ENCODE data around the gene STX5.
"Not testable (repeated sequence)": the region's sequence is repeated elsewhere in the genome, so short reads cannot be mapped to it uniquely, and the experiment has no call there.

STX5 gene

DNA sequence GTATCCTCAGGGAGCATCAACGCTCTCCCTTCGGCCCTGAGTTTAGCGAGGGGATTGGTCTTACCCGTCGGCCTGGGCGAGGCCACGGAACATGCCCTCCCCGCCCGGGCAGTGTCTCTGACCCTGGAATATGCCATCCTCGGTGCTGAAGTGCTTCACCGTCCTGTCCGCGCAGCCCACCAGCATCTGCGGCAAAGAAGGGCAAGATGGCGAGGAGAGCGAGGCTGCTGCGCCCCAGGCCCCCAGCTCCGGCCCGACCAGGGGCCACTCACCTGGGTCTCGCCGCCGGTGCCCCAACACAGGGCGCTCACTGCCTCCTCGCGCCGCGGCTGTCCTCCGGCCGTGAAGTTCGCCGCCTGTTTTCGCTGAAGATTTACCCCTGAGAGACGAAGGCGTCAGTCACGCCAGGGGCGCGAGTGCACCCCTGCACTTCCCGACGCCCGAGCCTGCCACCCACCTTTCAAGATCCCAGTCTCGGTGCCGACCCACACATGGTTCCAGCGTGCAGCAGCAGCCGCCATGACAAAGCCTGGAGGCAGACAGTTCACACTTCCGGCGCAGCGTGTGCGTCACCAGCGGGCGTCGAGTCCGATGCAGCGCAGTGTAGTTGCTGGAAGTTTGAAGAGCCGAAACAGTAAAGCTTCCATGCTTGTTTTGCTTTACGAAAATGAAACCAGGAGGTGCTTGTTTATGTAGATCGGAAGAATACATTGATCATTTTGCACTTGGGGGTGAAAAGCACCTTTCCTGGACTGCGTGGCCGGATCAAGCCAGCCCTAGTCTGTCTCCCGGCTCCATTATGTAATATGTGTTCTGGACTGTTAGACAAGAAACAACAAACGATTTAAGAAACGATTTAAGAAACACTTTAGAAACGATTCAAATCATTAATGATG is 7.4 kb upstream of the STX5 start, which contains the start of gene WDR74:
Gene WDR74, minus strand, starts transcription at position 541 of the 896 bp plus-strand sequence. Its CDS starts 20 bp downstream, at position 521.
- Histone ChIP-seq H3K27me3 (ENCODE audit: control insufficient read depth, insufficient read depth, low read length) (no peaks in the 10 kb centered on the region), H3K9me3 (ENCODE audit: control insufficient read depth, insufficient read depth, low read length) (no peaks in the 10 kb centered on the region), H3K4me3 (ENCODE audit: low read depth, low read length) (peak within 1 kb of the TSS; percentile 99), H3K36me3 (ENCODE audit: control insufficient read depth, insufficient read depth, low read length) (peaks cover 19% of the 10 kb centered on the region), H3K4me1 (ENCODE audit: control insufficient read depth, insufficient read depth, low read length) (no peaks in the 10 kb centered on the region), H3K9ac (ENCODE audit: low read depth, low read length) (peak within 1 kb of the TSS; percentile 90)

DNA sequence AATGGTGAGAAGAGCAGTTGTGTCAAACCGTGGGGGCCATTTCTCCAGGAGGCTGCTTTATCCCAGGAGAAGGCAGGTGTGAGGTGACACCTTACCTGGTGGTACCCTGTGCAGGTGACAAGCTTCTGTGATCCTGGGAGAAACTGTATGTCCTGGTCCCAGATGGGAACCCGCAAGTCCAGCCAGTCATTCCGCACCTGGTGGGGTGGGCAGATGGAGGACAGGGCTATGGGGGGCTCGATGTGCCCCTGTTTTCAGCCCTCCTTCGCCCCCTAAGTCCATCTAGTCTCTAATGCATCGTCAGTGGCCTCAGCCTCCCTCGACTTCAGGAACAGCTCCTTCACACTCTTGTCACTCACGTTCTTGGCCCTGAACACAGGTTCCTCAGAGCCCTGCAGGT is 3.5 kb upstream of the STX5 start:
- Histone ChIP-seq H3K9ac (ENCODE audit: low read depth, low read length) (no peak overlapping the region), H3K4me1 (ENCODE audit: control insufficient read depth, insufficient read depth, low read length) (peaks cover 4% of the 10 kb centered on the region), H3K36me3 (ENCODE audit: control insufficient read depth, insufficient read depth, low read length) (peaks cover 22% of the 10 kb centered on the region), H3K4me3 (ENCODE audit: low read depth, low read length) (no peak overlapping the region), H3K27me3 (ENCODE audit: control insufficient read depth, insufficient read depth, low read length) (no peaks in the 10 kb centered on the region), H3K9me3 (ENCODE audit: control insufficient read depth, insufficient read depth, low read length) (no peaks in the 10 kb centered on the region)

DNA sequence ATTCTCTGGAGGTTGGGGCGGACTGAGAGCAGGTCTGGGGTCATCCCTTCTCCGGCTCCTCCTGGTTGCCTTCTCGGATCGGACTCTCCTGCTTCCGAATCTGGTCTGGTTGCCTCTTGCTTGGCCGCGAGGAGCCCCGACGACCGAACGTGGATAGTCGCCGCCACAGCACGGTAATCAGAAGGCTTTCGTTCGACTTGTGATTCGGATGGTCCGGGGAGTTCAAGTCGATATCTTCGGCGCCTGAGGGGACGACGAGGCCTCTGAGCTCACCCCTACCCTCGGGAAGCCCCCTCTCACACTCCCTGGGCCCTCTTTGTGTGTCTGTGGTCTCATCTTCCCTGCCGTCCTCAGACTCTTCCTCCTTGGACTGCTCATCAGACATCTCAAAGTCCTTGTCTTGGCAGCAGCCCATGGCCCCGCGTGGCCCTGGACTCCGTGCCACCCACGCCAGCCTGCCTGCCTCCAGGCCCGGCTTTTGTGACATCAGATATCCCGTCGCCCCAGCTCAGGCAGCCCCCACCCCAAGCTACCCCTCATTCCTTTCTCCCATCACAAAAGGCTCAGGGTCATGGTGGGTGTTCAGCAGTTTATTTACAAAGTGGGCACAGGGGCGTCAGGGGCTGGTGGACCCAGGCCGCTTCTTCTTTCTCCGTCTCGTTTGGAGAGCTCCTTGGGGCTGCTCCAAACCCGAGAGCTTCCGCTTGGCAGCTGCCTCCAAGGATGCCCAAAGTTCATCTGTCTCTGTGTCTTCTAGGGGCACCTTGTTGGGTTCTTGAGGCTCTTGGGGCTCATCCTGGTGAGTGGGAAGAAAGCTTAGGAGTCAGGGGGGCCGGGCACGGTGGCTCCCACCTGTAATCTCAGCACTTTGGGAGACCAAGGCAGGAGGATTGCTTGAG is 734 bp upstream of the STX5 start, which contains the start of gene TEX54:
Gene TEX54, minus strand, starts transcription at position 506 of the 899 bp plus-strand sequence.
- Histone ChIP-seq H3K4me3 (ENCODE audit: low read depth, low read length) (peak within 1 kb of the TSS; percentile 92), H3K27me3 (ENCODE audit: control insufficient read depth, insufficient read depth, low read length) (no peaks in the 10 kb centered on the region), H3K9ac (ENCODE audit: low read depth, low read length) (peak within 1 kb of the TSS; percentile 92), H3K36me3 (ENCODE audit: control insufficient read depth, insufficient read depth, low read length) (peaks cover 23% of the 10 kb centered on the region), H3K9me3 (ENCODE audit: control insufficient read depth, insufficient read depth, low read length) (no peaks in the 10 kb centered on the region), H3K4me1 (ENCODE audit: control insufficient read depth, insufficient read depth, low read length) (peaks cover 6% of the 10 kb centered on the region)

DNA sequence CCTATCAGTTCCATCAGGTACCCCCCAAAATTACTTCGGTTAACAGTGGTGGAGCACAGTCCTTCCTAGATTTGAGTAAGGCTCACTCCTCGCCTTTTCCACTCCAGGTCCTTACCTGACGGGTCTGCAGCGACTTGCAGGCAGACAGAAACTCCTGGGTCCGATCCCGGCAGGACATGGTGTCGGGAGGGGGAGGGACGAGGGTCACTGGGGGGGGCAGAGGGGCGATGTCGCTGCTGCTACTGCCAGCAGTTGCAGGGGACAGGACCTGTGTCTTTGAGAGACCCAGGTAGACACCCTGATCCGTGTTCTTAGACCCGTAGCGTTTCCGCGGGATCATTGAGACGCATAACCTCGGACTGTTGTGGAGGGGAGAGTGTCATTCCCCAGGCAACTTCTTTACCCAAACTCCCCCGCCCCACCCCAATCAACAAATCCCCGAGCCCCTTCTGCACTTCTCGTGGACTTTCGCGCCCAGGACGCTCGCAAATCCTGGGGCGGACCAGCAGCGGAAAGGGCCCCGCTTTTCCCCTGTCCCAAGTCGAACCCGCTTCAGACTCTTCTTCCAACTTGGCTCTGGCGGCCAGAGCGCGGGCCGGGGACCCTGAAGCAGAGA is 839 bp downstream of the STX5 start:
- H3K9me3 ChIP-seq (ENCODE audit: control insufficient read depth, insufficient read depth, low read length), result no peaks in the 10 kb centered on the region
- peaks cover 24% of the 10 kb centered on the region for H3K36me3 ChIP-seq (ENCODE audit: control insufficient read depth, insufficient read depth, low read length)

DNA sequence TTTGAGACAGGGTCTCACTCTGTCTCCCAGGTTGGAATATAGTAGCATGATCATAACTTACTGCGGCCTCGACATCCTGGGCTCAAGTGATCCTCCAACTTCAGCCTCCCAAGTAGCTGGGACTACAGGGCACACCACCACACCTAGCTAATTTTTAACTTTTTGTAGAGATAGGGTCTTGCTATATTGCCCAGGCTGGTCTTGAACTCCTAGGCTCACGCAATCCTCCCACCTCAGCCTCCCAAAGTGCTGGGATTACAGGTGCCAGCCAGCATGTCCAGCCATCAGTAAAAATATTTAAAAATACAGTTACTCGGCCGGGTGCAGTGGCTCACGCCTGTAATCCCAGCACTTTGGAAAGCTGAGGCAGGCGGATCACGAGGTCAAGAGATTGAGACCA is 3.7 kb downstream of the STX5 start:
- H3K9ac ChIP-seq (ENCODE audit: low read depth, low read length); H3K4me3 ChIP-seq (ENCODE audit: low read depth, low read length); H3K4me1 ChIP-seq (ENCODE audit: control insufficient read depth, insufficient read depth, low read length); H3K9me3 ChIP-seq (ENCODE audit: control insufficient read depth, insufficient read depth, low read length); H3K27me3 ChIP-seq (ENCODE audit: control insufficient read depth, insufficient read depth, low read length): not testable (repeated sequence)
- peaks cover 26% of the 10 kb centered on the region for H3K36me3 ChIP-seq (ENCODE audit: control insufficient read depth, insufficient read depth, low read length)

More for the DNA sequence above, 839 bp downstream of the STX5 start:
- Histone ChIP-seq H3K27me3 (ENCODE audit: control insufficient read depth, insufficient read depth, low read length) (no peaks in the 10 kb centered on the region), H3K4me3 (ENCODE audit: low read depth, low read length) (peak overlapping the region; percentile 92), H3K4me1 (ENCODE audit: control insufficient read depth, insufficient read depth, low read length) (peaks cover 6% of the 10 kb centered on the region), H3K9ac (ENCODE audit: low read depth, low read length) (peak overlapping the region; percentile 87)

DNA sequence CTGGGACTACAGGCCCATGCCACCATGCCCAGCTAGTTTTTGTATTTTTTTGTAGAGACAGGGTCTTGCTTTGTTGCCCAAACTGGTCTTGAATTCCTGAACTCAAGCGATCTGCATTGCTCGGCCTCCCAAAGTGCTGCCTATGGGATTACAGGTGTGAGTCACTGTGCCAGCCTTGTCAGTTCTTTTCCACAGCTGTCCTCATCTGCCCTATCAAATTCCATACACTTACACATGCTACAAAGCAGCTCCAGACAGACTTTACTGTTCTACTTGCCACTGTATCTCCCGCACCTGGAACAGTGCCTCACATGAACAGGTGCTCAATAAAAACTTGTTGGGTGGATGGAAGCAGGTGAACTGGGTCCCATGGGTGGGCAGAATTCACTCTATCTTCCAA is 8.2 kb downstream of the STX5 start:
- Histone ChIP-seq H3K36me3 (ENCODE audit: control insufficient read depth, insufficient read depth, low read length) (peaks cover 36% of the 10 kb centered on the region), H3K4me1 (ENCODE audit: control insufficient read depth, insufficient read depth, low read length) (no peaks in the 10 kb centered on the region), H3K9ac (ENCODE audit: low read depth, low read length) (no peak overlapping the region), H3K27me3 (ENCODE audit: control insufficient read depth, insufficient read depth, low read length) (no peaks in the 10 kb centered on the region), H3K4me3 (ENCODE audit: low read depth, low read length) (no peak overlapping the region), H3K9me3 (ENCODE audit: control insufficient read depth, insufficient read depth, low read length) (no peaks in the 10 kb centered on the region)

DNA sequence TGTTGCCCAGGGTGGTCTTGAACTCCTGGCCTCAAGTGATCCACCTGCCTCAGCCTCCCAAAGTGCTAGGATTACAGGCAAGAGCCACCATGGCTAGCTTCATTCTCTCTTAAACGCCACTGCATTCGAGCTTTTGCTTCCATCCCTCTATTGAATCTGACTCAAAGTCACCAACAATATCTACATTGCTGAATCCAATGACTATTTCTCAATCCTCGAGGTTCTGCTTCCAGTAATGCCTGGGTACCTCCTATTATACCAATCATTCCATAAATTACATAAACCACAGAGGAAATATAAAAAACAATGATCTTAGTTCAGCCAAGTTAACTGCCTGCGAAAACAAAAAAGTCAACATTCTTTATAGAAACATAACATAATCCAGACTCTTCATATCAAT is 14.7 kb downstream of the STX5 start:
- H3K9ac ChIP-seq (ENCODE audit: low read depth, low read length), result no peak overlapping the region
- H3K4me1 ChIP-seq (ENCODE audit: control insufficient read depth, insufficient read depth, low read length), result no peaks in the 10 kb centered on the region
- no peaks in the 10 kb centered on the region for H3K9me3 ChIP-seq (ENCODE audit: control insufficient read depth, insufficient read depth, low read length)
- no peak overlapping the region for H3K4me3 ChIP-seq (ENCODE audit: low read depth, low read length)
- peaks cover 10% of the 10 kb centered on the region for H3K36me3 ChIP-seq (ENCODE audit: control insufficient read depth, insufficient read depth, low read length)
- no peaks in the 10 kb centered on the region for H3K27me3 ChIP-seq (ENCODE audit: control insufficient read depth, insufficient read depth, low read length)

DNA sequence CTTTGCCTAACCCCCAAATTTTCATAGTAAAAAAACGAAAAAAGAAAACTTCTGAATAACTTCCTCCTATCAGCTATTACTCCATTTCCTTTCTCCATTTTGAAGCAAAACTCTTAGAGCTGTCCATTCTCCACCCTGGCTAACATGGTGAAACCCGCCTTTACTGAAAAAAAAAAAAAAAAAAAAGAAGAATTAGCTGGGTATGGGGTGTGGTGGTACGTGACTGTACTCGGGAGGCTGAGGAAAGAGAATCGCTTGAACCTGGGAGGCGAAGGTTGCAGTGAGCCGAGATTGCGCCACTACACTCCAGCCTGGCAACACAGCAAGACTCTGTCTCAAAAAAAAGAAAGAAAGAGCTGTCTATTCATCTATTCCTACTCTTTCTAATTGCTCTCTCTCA is 15.3 kb downstream of the STX5 start:
- H3K9ac ChIP-seq (ENCODE audit: low read depth, low read length), result no peak overlapping the region
- no peaks in the 10 kb centered on the region for H3K27me3 ChIP-seq (ENCODE audit: control insufficient read depth, insufficient read depth, low read length)
- peaks cover 10% of the 10 kb centered on the region for H3K36me3 ChIP-seq (ENCODE audit: control insufficient read depth, insufficient read depth, low read length)
- H3K9me3 ChIP-seq (ENCODE audit: control insufficient read depth, insufficient read depth, low read length), result no peaks in the 10 kb centered on the region
- no peaks in the 10 kb centered on the region for H3K4me1 ChIP-seq (ENCODE audit: control insufficient read depth, insufficient read depth, low read length)
- H3K4me3 ChIP-seq (ENCODE audit: low read depth, low read length), result no peak overlapping the region

DNA sequence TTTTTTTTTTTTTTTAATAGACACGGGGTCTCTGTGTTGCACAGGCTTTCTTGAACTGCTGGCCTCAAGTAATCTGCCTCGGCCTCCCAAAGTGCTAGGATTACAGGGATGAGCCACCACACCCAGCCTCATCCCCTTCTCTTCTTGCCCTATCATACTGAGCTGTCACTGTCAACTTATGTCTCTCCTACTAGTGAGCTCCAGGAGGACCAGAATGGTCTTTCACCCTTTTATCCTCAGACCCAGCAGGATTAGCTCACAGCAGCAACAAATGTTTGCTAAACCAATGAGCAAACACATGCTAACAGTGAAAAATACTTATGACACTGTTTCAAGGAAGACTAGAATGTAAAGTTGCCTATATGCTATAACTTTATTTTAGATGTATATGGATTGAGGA is 20.2 kb downstream of the STX5 start:
- no peak overlapping the region for H3K9ac ChIP-seq (ENCODE audit: low read depth, low read length)
- H3K4me3 ChIP-seq (ENCODE audit: low read depth, low read length), result no peak overlapping the region
- H3K9me3 ChIP-seq (ENCODE audit: control insufficient read depth, insufficient read depth, low read length), result no peaks in the 10 kb centered on the region
- no peaks in the 10 kb centered on the region for H3K4me1 ChIP-seq (ENCODE audit: control insufficient read depth, insufficient read depth, low read length)
- H3K27me3 ChIP-seq (ENCODE audit: control insufficient read depth, insufficient read depth, low read length), result no peaks in the 10 kb centered on the region
- H3K36me3 ChIP-seq (ENCODE audit: control insufficient read depth, insufficient read depth, low read length), result peaks cover 2% of the 10 kb centered on the region

DNA sequence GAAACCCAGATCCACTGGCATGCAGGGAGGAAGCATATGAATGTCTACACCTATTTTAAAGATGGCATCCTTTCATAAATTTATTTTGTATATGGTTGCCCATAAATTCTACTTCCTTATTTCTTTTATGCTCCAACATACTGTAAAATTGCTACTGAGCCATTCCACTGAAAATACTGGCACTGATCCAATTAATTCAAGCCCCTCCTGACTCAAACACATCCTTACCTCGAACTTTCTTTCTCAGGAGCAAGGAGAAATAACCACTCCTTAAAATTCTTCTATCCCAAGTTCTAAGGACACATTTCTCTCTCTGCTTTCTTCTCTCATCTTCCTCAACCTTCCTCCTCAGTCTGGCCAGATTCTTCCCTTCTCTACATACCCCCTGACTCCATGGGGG is 21.1 kb downstream of the STX5 start:
- peaks cover 6% of the 10 kb centered on the region for H3K4me1 ChIP-seq (ENCODE audit: control insufficient read depth, insufficient read depth, low read length)

DNA sequence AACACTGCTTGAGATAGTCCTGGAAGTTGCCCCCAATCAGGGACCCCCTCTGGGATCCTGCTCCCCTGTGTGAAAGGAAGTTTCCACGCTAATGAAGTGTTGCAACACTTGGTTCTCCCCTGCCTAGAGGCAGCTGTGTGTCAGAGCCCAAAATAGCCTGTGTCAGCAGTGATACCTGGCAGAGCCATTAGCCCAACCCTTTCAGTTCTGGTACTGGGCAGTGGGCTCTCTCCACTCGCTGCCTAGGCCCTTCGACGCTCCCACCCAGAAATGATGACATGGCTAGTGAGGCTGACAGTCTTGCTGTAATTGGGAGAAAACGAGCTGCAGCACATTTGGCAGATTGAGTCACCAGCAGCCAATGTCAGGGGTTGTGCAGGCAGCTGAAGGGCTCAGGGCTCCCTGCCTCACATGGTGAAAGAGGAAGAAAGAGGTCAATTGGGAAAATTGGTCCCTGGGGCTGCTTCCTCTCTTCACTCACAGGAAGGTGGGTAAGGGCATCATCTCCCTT is 25.2 kb downstream of the STX5 start:
- Histone ChIP-seq H3K9me3 (ENCODE audit: control insufficient read depth, insufficient read depth, low read length) (no peaks in the 10 kb centered on the region), H3K4me1 (ENCODE audit: control insufficient read depth, insufficient read depth, low read length) (peaks cover 6% of the 10 kb centered on the region), H3K27me3 (ENCODE audit: control insufficient read depth, insufficient read depth, low read length) (no peaks in the 10 kb centered on the region), H3K4me3 (ENCODE audit: low read depth, low read length) (no peak overlapping the region), H3K36me3 (ENCODE audit: control insufficient read depth, insufficient read depth, low read length) (peaks cover 8% of the 10 kb centered on the region), H3K9ac (ENCODE audit: low read depth, low read length) (no peak overlapping the region)

More for the DNA sequence above, 21.1 kb downstream of the STX5 start:
- Histone ChIP-seq H3K9me3 (ENCODE audit: control insufficient read depth, insufficient read depth, low read length) (no peaks in the 10 kb centered on the region), H3K36me3 (ENCODE audit: control insufficient read depth, insufficient read depth, low read length) (peaks cover 2% of the 10 kb centered on the region), H3K27me3 (ENCODE audit: control insufficient read depth, insufficient read depth, low read length) (no peaks in the 10 kb centered on the region), H3K4me3 (ENCODE audit: low read depth, low read length) (no peak overlapping the region), H3K9ac (ENCODE audit: low read depth, low read length) (no peak overlapping the region)

Measured in iPS-15b (cell line).